AG09309 (cell line): ENCODE results near the gene LIMCH1.

Experiments
- DNase-seq: peaks from one replicate; pipeline ENCODE4 v3.0.0-alpha.2; 2010; ENCODE audit warnings: low read depth
- H3K4me3 ChIP-seq: 2 replicates; pipeline ENCODE4 v1.5.1; 2011; ENCODE audit warnings: mild to moderate bottlenecking, low read depth, low read length, moderate library complexity; ENCODE audit not compliant: control insufficient read depth
- CTCF ChIP-seq: IDR thresholded peaks from 2 replicates; pipeline ENCODE4 v1.5.1; 2011; ENCODE audit warnings: mild to moderate bottlenecking, low read depth, low read length, inconsistent platforms; ENCODE audit not compliant: insufficient read depth, control insufficient read depth; ENCODE audit errors: missing control alignments

LIMCH1 gene

DNA sequence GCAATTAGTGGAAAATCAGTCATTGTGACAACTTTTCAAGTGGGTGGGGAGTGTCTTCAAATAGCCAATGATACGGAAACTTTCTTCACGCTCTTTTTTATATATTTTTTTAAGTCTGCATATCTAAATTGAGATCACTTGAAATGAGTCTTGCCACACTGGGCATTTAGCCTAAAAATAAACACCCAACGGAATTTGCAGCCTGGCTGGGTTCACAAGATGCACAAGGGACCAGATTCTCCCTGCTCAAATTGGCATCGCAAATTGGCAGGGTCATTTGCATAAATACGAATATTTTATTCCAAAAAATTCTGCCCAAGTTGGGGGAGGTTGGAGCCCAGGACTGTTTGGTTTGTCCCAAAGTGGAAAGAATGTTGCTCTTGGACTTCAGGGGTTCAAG lies 87.6 kb downstream of the LIMCH1 start:
- no peak overlapping the region for H3K4me3 ChIP-seq

DNA sequence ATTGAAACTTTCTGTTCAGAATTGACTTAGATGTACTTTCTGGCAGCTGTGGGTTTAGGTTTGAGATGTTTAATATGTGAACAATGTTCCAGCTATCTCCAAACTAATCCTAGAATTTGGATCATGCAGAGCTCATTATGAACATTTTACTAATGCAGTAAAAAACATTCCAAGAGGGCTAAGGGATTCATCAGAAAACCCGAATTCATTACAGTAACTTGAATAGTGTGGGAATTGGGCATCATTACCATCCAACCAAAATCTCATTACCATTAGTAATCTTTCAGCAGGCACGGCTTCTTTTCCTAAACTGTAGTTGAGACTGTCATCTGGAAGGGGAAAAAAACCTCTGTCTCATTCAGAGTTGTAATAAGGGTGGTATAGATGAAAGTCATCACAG lies 91.0 kb downstream of the LIMCH1 start:
- DNase-seq = peak; percentile 17
- H3K4me3 ChIP-seq = no peak overlapping the region
- no peak for TF ChIP-seq CTCF

More for the DNA sequence above, 87.6 kb downstream of the LIMCH1 start:
- no peak for TF ChIP-seq CTCF
- DNase-seq = no peak

- no peak for DNase-seq
- no peak for TF ChIP-seq CTCF
- no peak overlapping the region for H3K4me3 ChIP-seq
Measured at GRCh38 chr4:41631523-41631922, 93.6 kb downstream of the LIMCH1 start.

GRCh38 chr4:41632481-41633073 lies 94.6 kb downstream of the LIMCH1 start:
- no peak overlapping the region for H3K4me3 ChIP-seq
- no peak for DNase-seq
- TF ChIP-seq CTCF = no peak

- TF ChIP-seq CTCF = no peak
- DNase-seq = no peak
- no peak overlapping the region for H3K4me3 ChIP-seq
Measured at GRCh38 chr4:41633321-41633720, 95.4 kb downstream of the LIMCH1 start.

GRCh38 chr4:41635441-41635840 lies 97.5 kb downstream of the LIMCH1 start:
- H3K4me3 ChIP-seq = no peak overlapping the region
- DNase-seq = no peak
- no peak for TF ChIP-seq CTCF

- no peak overlapping the region for H3K4me3 ChIP-seq
- DNase-seq = no peak
- no peak for TF ChIP-seq CTCF
Measured at GRCh38 chr4:41638203-41638602, 100.2 kb downstream of the LIMCH1 start.
